C4-2B (cell line): Measurements from ENCODE around the gene NAV2.

Experiments
- ZFX ChIP-seq: fragments of 450-650 bp; IDR thresholded peaks from 2 replicates; pipeline ENCODE4 v1.6.1; 2017
- TF ChIP-seq, protein P1 (sequence below): fragments of 450-650 bp; conservative IDR thresholded peaks from 2 replicates; pipeline ENCODE4 v1.5.1; 2017; ENCODE audit warnings: mild to moderate bottlenecking

- TF ChIP-seq, protein P1, sequence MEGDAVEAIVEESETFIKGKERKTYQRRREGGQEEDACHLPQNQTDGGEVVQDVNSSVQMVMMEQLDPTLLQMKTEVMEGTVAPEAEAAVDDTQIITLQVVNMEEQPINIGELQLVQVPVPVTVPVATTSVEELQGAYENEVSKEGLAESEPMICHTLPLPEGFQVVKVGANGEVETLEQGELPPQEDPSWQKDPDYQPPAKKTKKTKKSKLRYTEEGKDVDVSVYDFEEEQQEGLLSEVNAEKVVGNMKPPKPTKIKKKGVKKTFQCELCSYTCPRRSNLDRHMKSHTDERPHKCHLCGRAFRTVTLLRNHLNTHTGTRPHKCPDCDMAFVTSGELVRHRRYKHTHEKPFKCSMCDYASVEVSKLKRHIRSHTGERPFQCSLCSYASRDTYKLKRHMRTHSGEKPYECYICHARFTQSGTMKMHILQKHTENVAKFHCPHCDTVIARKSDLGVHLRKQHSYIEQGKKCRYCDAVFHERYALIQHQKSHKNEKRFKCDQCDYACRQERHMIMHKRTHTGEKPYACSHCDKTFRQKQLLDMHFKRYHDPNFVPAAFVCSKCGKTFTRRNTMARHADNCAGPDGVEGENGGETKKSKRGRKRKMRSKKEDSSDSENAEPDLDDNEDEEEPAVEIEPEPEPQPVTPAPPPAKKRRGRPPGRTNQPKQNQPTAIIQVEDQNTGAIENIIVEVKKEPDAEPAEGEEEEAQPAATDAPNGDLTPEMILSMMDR, result no peak
- no peak for TF ChIP-seq ZFX
Measured at GRCh38 chr11:19802773-19803293, 90.2 kb downstream of the NAV2 start.
